Nucleus accumbens (tissue), 56 donors: ENCODE results near the gene MINAR2.

ENCODE experiments used
- DNase-seq, 56 donors: peaks; one replicate each; lab custom pipeline; 2025; lab: John Stamatoyannopoulos, UW

The MINAR2 gene

GRCh38 chr5:129747572-129748407, at the start of gene MINAR2:
Gene MINAR2, plus strand, starts transcription at chr5:129748094. Its CDS starts 97 bp downstream, at chr5:129748191.
- no peak for DNase-seq

GRCh38 chr5:129698661-129699060, 49.2 kb upstream of the MINAR2 start:
- DNase-seq, result no peak

GRCh38 chr5:129716235-129716634, 31.7 kb upstream of the MINAR2 start:
- DNase-seq, result no peak

- no peak for DNase-seq
Measured at GRCh38 chr5:129716651-129717050, 31.2 kb upstream of the MINAR2 start.

- DNase-seq, result no peak
Measured at GRCh38 chr5:129717751-129718310, 30.1 kb upstream of the MINAR2 start.

GRCh38 chr5:129718471-129719090, 29.3 kb upstream of the MINAR2 start:
- no peak for DNase-seq

- no peak for DNase-seq
Measured at GRCh38 chr5:129724222-129724621, 23.7 kb upstream of the MINAR2 start.

- no peak for DNase-seq
Measured at GRCh38 chr5:129724647-129725046, 23.2 kb upstream of the MINAR2 start.

- DNase-seq, result no peak
Measured at GRCh38 chr5:129739773-129740172, 8.1 kb upstream of the MINAR2 start.

GRCh38 chr5:129743541-129744187, 4.2 kb upstream of the MINAR2 start:
- no peak for DNase-seq

- DNase-seq, result no peak
Measured at GRCh38 chr5:129745997-129746396, 1.9 kb upstream of the MINAR2 start.

- DNase-seq, result no peak
Measured at GRCh38 chr5:129746876-129747275, 1.0 kb upstream of the MINAR2 start.

GRCh38 chr5:129748913-129749880, 1.3 kb downstream of the MINAR2 start:
- no peak for DNase-seq

GRCh38 chr5:129760636-129761325, 12.9 kb downstream of the MINAR2 start:
- no peak for DNase-seq

- no peak for DNase-seq
Measured at GRCh38 chr5:129763651-129764050, 15.8 kb downstream of the MINAR2 start.

- no peak for DNase-seq
Measured at GRCh38 chr5:129766798-129767197, 18.9 kb downstream of the MINAR2 start.

GRCh38 chr5:129767927-129768380, 20.1 kb downstream of the MINAR2 start:
- DNase-seq, result peak in 53 of 56 donors; percentile 1 to 87 (median 54)

- no peak for DNase-seq
Measured at GRCh38 chr5:129768735-129769134, 20.8 kb downstream of the MINAR2 start.
